Fibroblast of the aortic adventitia (primary cell): ENCODE measurements around the gene PTBP3. TPM values are rescaled to one million over a fixed set of nuclear protein-coding genes. Genes with fewer than 3 reads are reported as not detected.
"Not testable (repeated sequence)": the region's sequence is repeated elsewhere in the genome, so short reads cannot be mapped to it uniquely, and the experiment has no call there.

ENCODE experiments used
- DNase-seq: peaks from one replicate; pipeline ENCODE4 v3.0.0-alpha.2; 2010; ENCODE audit warnings: low read depth
- H3K4me3 ChIP-seq: 2 replicates; pipeline ENCODE4 v1.5.1; 2011; ENCODE audit warnings: low read depth, mild to moderate bottlenecking, control low read depth, low read length, moderate library complexity
- total RNA-seq: library from RNA; depleted of rRNA; stranded (reverse); fragments of >200 nt; gene quantifications from 2 replicates; pipeline ENCODE4 v1.2.3, GENCODE V29; 2012; ENCODE audit warnings: low replicate concordance
- TF ChIP-seq, protein P1 (sequence below): IDR thresholded peaks from 2 replicates; pipeline ENCODE4 v1.5.1; 2011; ENCODE audit warnings: mild to moderate bottlenecking, low read length, control low read depth, inconsistent platforms; ENCODE audit not compliant: insufficient read depth

Gene PTBP3
- total RNA-seq, 1 donor, result 32.4 TPM

DNA sequence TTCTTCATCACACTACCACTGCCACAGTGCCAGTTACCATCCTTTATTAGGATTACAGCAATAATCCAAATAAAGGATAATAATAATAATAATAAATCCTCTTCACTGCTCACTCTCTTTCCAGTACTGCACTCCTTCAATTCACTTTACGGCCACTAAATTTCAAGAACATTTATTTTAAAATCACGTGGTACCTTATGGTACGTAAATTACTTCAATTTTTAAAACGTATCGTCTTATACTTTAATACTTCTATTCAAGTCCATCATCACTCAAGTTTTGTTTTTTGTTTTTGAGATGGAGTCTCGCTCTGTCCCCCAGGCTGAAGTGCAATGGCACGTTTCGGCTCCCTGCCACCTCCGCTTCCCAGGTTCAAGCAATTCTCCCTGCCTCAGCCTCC, 36.5 kb downstream of the PTBP3 start:
- DNase-seq, result no peak
- TF ChIP-seq, protein P1, sequence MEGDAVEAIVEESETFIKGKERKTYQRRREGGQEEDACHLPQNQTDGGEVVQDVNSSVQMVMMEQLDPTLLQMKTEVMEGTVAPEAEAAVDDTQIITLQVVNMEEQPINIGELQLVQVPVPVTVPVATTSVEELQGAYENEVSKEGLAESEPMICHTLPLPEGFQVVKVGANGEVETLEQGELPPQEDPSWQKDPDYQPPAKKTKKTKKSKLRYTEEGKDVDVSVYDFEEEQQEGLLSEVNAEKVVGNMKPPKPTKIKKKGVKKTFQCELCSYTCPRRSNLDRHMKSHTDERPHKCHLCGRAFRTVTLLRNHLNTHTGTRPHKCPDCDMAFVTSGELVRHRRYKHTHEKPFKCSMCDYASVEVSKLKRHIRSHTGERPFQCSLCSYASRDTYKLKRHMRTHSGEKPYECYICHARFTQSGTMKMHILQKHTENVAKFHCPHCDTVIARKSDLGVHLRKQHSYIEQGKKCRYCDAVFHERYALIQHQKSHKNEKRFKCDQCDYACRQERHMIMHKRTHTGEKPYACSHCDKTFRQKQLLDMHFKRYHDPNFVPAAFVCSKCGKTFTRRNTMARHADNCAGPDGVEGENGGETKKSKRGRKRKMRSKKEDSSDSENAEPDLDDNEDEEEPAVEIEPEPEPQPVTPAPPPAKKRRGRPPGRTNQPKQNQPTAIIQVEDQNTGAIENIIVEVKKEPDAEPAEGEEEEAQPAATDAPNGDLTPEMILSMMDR, result no peak
- H3K4me3 ChIP-seq, result no peak overlapping the region

DNA sequence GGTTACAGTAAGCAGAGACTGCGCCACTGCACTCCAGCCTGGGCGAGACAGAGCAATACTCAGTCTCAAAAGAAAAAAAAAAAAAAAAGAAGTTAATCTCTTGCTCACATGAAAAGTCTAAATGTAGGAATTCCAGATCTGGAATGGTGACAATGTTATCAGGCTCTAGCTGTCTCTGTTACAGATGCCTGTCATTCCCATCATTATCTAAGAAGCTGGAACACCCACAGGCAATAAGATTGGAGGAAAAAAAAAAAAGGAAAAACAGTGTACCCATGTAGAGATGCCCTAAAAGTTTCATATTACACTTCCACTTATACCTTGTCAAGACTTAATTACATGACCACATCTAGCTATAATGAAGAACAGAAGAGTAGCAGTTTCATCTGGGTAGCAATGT, 38.2 kb downstream of the PTBP3 start:
- H3K4me3 ChIP-seq, result no peak overlapping the region
- no peak for DNase-seq
- TF ChIP-seq, protein P1, result no peak

DNA sequence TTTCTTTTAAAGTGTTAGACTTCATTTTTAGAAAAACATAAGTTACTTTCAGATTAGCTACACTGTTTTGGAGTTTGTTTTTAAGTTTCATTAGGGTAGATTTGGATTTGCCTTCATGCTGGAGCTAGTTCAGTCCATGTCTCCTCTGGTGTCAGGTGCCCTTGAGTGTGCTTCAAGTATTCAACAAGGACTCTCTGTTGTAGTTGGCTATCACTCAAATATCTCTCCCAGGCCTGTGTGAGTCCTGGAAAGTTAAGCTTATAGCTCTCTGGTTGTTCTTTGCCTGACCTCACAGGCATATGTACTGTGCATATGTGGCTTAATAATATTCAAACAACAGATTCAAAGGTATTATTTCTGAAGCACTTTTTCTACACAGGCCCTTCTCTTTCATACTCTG, 45.4 kb downstream of the PTBP3 start:
- no peak overlapping the region for H3K4me3 ChIP-seq
- DNase-seq, result no peak
- TF ChIP-seq, protein P1, result no peak

DNA sequence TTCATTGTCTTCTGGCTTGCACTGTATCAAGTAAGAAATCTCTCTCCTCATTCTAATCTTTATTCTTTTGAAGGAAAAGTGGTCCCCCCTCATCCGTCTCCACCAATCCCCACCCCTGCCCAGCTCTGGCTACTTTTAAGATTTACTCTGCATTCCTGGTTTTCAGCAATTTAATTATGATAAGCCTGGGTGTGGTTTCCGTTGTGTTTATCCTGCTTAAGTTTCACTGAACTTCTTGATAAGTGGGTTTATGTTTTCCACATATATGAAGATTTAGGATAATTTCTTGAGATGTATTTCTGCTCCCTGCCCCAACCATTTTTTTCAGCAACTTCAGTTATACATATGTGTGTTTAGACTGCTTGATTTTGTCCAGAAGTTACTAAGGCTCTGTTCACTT, 46.5 kb downstream of the PTBP3 start:
- H3K4me3 ChIP-seq, result no peak overlapping the region
- TF ChIP-seq, protein P1, result no peak
- no peak for DNase-seq

DNA sequence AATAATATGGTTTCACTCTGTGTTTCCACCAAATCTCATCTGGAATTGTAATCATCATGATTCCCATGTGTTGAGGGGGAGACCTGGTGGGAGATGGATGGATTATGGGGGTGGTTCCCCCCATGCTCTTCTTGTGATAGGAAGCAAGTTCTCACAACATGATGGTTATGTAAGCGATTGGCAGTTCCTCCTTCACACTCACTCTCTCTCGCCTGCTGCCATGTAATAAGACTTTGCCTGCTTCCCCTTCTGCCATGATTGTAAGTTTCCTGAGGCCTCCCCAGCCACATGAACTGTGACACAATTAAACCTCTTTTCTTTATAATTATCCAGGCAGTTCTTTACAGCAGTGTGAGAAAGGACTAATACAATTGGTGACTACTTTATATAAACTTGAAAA, 48.4 kb downstream of the PTBP3 start:
- TF ChIP-seq, protein P1, result no peak
- no peak for DNase-seq
- no peak overlapping the region for H3K4me3 ChIP-seq

DNA sequence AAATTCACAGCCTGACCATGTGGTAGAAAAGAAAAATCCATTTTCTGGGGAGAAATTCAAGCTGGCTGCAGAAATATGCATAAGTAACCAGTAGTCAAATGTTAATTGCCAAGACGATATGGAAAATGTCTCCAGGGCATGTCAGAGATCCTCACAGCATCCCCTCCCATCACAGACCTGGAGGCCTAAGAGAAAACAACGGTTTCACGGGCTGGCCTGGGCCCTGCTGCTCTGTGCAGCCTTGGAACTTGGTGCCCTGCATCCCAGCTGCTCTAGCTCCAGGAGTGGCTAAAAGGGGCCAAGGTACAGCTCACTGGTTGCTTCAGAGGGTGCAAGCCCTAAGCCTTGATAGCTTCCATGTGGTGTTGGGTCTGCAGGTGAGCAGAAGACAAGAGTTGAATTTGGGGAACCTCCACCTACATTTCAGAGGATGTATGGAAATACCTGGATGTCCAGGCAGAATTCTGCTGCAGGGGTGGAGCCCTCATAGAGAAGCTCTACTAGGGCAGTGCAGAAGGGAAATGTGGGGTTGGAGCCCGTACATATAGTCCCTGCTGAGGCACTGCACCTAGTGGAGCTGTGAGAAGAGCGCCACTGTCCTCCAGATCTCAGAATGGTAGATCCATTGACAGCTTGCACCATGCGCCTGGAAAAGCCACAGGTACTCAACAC, 49.7 kb downstream of the PTBP3 start:
- TF ChIP-seq, protein P1, result no peak
- DNase-seq, result no peak
- H3K4me3 ChIP-seq, result no peak overlapping the region

DNA sequence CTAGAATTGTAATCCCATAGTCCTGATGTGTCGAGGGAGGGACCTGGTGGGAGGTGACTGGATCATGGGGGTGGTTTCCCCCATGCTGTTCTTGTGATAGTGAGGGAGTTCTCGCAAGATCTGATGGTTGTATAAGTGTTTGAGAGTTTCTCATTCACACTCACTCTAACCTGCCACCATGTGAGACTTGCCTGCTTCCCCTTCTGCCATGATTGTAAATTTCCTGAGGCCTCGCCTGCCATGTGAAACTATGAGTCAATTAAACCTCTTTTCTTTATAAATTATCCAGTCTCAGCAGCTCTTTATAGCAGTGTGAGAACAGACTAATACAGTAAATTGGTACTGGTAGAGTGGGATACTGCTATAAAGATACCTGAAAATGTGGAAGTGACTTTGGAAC, 50.6 kb downstream of the PTBP3 start:
- not testable (repeated sequence) for H3K4me3 ChIP-seq, DNase-seq
